PC-9 (cell line): ENCODE measurements around the gene PURB. TPM values are rescaled to one million over a fixed set of nuclear protein-coding genes. Genes with fewer than 3 reads are reported as not detected.

ENCODE experiments used
- BruUV-seq: library from RNA; stranded (reverse); fragments of 400-500 nt; replicated peaks from 2 replicates; lab custom pipeline; 2021; lab: Mats Ljungman, UMichigan
- CTCF ChIA-PET: fragments of 300-600 bp; sonication (Branson Sonifier 250); formaldehyde crosslinking; loops from one replicate; lab custom pipeline; 2022; ENCODE audit warnings: antibody characterized with exemption; lab: Charles Lee
- POLR2A ChIA-PET: fragments of 300-600 bp; sonication (Branson Sonifier 250); formaldehyde crosslinking; loops from one replicate; lab custom pipeline; 2022; ENCODE audit warnings: antibody characterized with exemption; ENCODE audit not compliant: unreplicated experiment; lab: Charles Lee
- DNase-seq, 2 experiments: peaks; one replicate each; pipeline versions ENCODE4 v3.0.0 to v3.0.0-alpha.2; 2015 to 2022; ENCODE audit warnings: mixed read lengths in 1 of 2
- H2AFZ ChIP-seq: fragments of 200-600 bp; sonication (generic); 2 replicates; pipeline ENCODE4 v1.8.1; 2017; ENCODE audit warnings: antibody characterized with exemption
- H3F3A ChIP-seq: fragments of 200-600 bp; sonication (generic); 2 replicates; pipeline ENCODE4 v1.8.1; 2017; ENCODE audit warnings: antibody characterized with exemption, mild to moderate bottlenecking, low read depth; ENCODE audit not compliant: insufficient read depth
- H3K27ac ChIP-seq: fragments of 200-600 bp; sonication (generic); 2 replicates; pipeline ENCODE4 v1.6.1; 2016; ENCODE audit warnings: mixed run types
- H3K27me3 ChIP-seq: fragments of 200-600 bp; sonication (generic); 2 replicates; pipeline ENCODE4 v1.6.1; 2016; ENCODE audit warnings: low read depth, mixed run types; ENCODE audit not compliant: insufficient read depth
- H3K36me3 ChIP-seq: fragments of 200-600 bp; sonication (generic); 2 replicates; pipeline ENCODE4 v1.6.1; 2016; ENCODE audit warnings: low read depth, mixed run types
- H3K4me1 ChIP-seq: fragments of 200-600 bp; sonication (generic); replicated peaks from 2 replicates; pipeline ENCODE4 v1.6.1; 2016; ENCODE audit warnings: mixed run types; ENCODE audit not compliant: insufficient read depth
- H3K4me2 ChIP-seq: fragments of 200-600 bp; sonication (generic); 2 replicates; pipeline ENCODE4 v1.6.1; 2017; ENCODE audit warnings: mixed run types
- H3K4me3 ChIP-seq: fragments of 200-600 bp; sonication (generic); 2 replicates; pipeline ENCODE4 v1.6.1; 2016; ENCODE audit warnings: mixed run types
- H3K79me2 ChIP-seq: fragments of 200-600 bp; sonication (generic); 2 replicates; pipeline ENCODE4 v1.6.1; 2017; ENCODE audit warnings: low read depth, mixed run types
- H3K9me2 ChIP-seq: fragments of 200-600 bp; sonication (generic); 2 replicates; pipeline ENCODE4 v1.8.1; 2017; ENCODE audit warnings: mild to moderate bottlenecking; ENCODE audit not compliant: insufficient read depth
- H3K9me3 ChIP-seq: fragments of 200-600 bp; sonication (generic); 2 replicates; pipeline ENCODE4 v1.8.1; 2016; ENCODE audit warnings: low read depth; ENCODE audit not compliant: insufficient read depth
- H4K20me1 ChIP-seq: fragments of 200-600 bp; sonication (generic); 2 replicates; pipeline ENCODE4 v1.8.1; 2017; ENCODE audit not compliant: insufficient read depth
- CTCF ChIP-seq: fragments of 200-600 bp; sonication (generic); conservative IDR thresholded peaks from 2 replicates; pipeline ENCODE4 v1.6.1; 2017; ENCODE audit warnings: mixed run types, antibody characterized with exemption, mild to moderate bottlenecking, moderate library complexity
- EZH2 ChIP-seq: fragments of 200-600 bp; sonication (generic); IDR thresholded peaks from 2 replicates; pipeline ENCODE4 v1.8.0; 2017; ENCODE audit warnings: antibody characterized with exemption, low read depth
- intact Hi-C: fragments of 100-400 bp; cut with micrococcal nuclease; formaldehyde crosslinking; loops from one replicate; pipeline ENCODE4 v1.10.0; 2022; ENCODE audit not compliant: unreplicated experiment
- total RNA-seq: library from RNA; stranded (reverse); gene quantifications from 2 replicates; pipeline ENCODE4 v1.2.3, GENCODE V29; 2021

The PURB gene
- total RNA-seq, 1 experiment from 2014 or later = 38.2 TPM

- POLR2A ChIA-PET = no interaction called here
- no peaks in the 10 kb centered on the region for H3K9me2 ChIP-seq
- H3K4me3 ChIP-seq = no peak overlapping the region
- H3K27me3 ChIP-seq = no peaks in the 10 kb centered on the region
- intact Hi-C loops = no loop called here
- no peaks in the 10 kb centered on the region for H4K20me1 ChIP-seq
- peaks cover 25% of the 10 kb centered on the region for H3K36me3 ChIP-seq
- CTCF ChIA-PET = no interaction called here
- TF ChIP-seq CTCF (no peak), EZH2 (no peak)
- no peak for DNase-seq
- H3F3A ChIP-seq = peaks cover 4% of the 10 kb centered on the region; the same call in 1 of the 2 replicates
- no peak overlapping the region for H2AFZ ChIP-seq
- no peaks in the 10 kb centered on the region for H3K9me3 ChIP-seq
- H3K79me2 ChIP-seq = no peaks in the 10 kb centered on the region
- no peak overlapping the region for H3K4me2 ChIP-seq
- no peak overlapping the region for H3K27ac ChIP-seq
- no TSS peak for BruUV-seq
- no peaks in the 10 kb centered on the region for H3K4me1 ChIP-seq
These were observed 57.8 kb downstream of the PURB start for GRCh38 chr7:44827567-44827966.

Other genes with a start within 250 kb of the PURB start
- 97.5 and 142 TPM in 2 replicates for gene ZMIZ2, start 136.7 kb downstream of the PURB start, total RNA-seq
- 2,776 and 3,599 TPM in 2 replicates for gene PPIA, start 88.8 kb downstream of the PURB start, total RNA-seq
- gene H2AZ2, start 37.4 kb downstream of the PURB start, total RNA-seq = 334 and 354 TPM in 2 replicates
- 0.24 and 0.28 TPM in 2 replicates for gene MYO1G, start 93.5 kb upstream of the PURB start, total RNA-seq
- 48.1 and 54.2 TPM in 2 replicates for gene CCM2, start 114.7 kb upstream of the PURB start, total RNA-seq
- gene NACAD, start 203.4 kb upstream of the PURB start, total RNA-seq = 0.15 and 0.24 TPM in 2 replicates
- 117 and 120 TPM in 2 replicates for gene TBRG4, start 226.2 kb upstream of the PURB start, total RNA-seq